Endodermal cell (in vitro differentiated cells): ENCODE results near the gene TEX14. TPM values are rescaled to one million over a fixed set of nuclear protein-coding genes. Genes with fewer than 3 reads are reported as not detected.
A peak's percentile ranks its signal among the peaks of the same experiment; 100 is the strongest.

ENCODE experiments used
- DNase-seq: peaks from one replicate; pipeline ENCODE4 v3.0.0-alpha.2; 2017
- H3K27ac ChIP-seq: 2 replicates; pipeline ENCODE4 v1.5.1; 2013; ENCODE audit warnings: mild to moderate bottlenecking, low read depth, low read length, moderate library complexity
- H3K27me3 ChIP-seq: 2 replicates; pipeline ENCODE4 v1.6.1; 2013; ENCODE audit warnings: mild to moderate bottlenecking, low read length, moderate library complexity; ENCODE audit not compliant: insufficient read depth, control insufficient read depth, poor library complexity, severe bottlenecking
- H3K36me3 ChIP-seq: 2 replicates; pipeline ENCODE4 v1.7.0; 2013; ENCODE audit warnings: mild to moderate bottlenecking, low read length, moderate library complexity; ENCODE audit not compliant: control insufficient read depth, insufficient read depth
- H3K4me1 ChIP-seq: one replicate; pipeline ENCODE4 v1.7.0; 2013; ENCODE audit warnings: low read length; ENCODE audit not compliant: control insufficient read depth, insufficient read depth
- H3K4me3 ChIP-seq: 2 replicates; pipeline ENCODE4 v1.5.1; 2013; ENCODE audit warnings: mild to moderate bottlenecking, low read length, moderate library complexity
- H3K9ac ChIP-seq: 2 replicates; pipeline ENCODE4 v1.6.1; 2013; ENCODE audit warnings: mild to moderate bottlenecking, low read length, moderate library complexity; ENCODE audit not compliant: poor library complexity, severe bottlenecking; ENCODE audit errors: extremely low read depth
- H3K9me3 ChIP-seq: 2 replicates; pipeline ENCODE4 v1.6.1; 2013; ENCODE audit warnings: mild to moderate bottlenecking, low read length, moderate library complexity; ENCODE audit not compliant: control insufficient read depth
- H3K27ac Mint-ChIP-seq: 2 replicates; pipeline ENCODE4 v1.8.0; 2020; ENCODE audit warnings: mixed read lengths
- H3K27me3 Mint-ChIP-seq: 2 replicates; pipeline ENCODE4 v1.8.0; 2021; ENCODE audit warnings: mild to moderate bottlenecking, mixed read lengths; ENCODE audit not compliant: insufficient read depth
- H3K36me3 Mint-ChIP-seq: 2 replicates; pipeline ENCODE4 v1.8.0; 2020; ENCODE audit warnings: low read depth, mixed read lengths
- H3K4me1 Mint-ChIP-seq: 2 replicates; pipeline ENCODE4 v1.8.0; 2020; ENCODE audit warnings: mixed read lengths
- H3K4me3 Mint-ChIP-seq: 2 replicates; pipeline ENCODE4 v1.8.0; 2020; ENCODE audit warnings: mild to moderate bottlenecking, moderate library complexity, mixed read lengths
- H3K9me3 Mint-ChIP-seq: 2 replicates; pipeline ENCODE4 v1.8.0; 2020; ENCODE audit warnings: mild to moderate bottlenecking, mixed read lengths
- CTCF ChIP-seq: fragments of 200-600 bp; sonication (generic); conservative IDR thresholded peaks from 2 replicates; pipeline ENCODE4 v1.5.0; 2021; ENCODE audit warnings: antibody characterized with exemption, mild to moderate bottlenecking
- WGBS, 2 experiments: methylation state at CpG; one replicate each; pipeline versions ENCODE4 v1.1.5 to v1.1.7; 2013; ENCODE audit warnings: missing lambda C conversion rate in 2 of 2, mixed read lengths in 1 of 2; ENCODE audit not compliant: insufficient coverage in 1 of 2, insufficient read length in 1 of 2; 5-methylcytosine and 5-hydroxymethylcytosine counted together
- total RNA-seq, 2 donors: library from RNA; stranded (reverse); fragmentation: NEBNext Ultra II Directional in 1 of 2; extraction: Animal tissue kit (Norgen Biotek cat#: 25700) in 1 of 2; gene quantifications; 2 replicates in 1 of 2; 3 replicates in 1 of 2; pipeline ENCODE4 v1.2.1, GENCODE V29; 2021

TEX14 gene
- total RNA-seq, 2 donors from 2014 or later = 0.09 to 0.18 TPM

GRCh38 chr17:58591455-58591854 is 100.4 kb downstream of the TEX14 start:
- H3K9me3 Mint-ChIP-seq = no peaks in the 10 kb centered on the region
- WGBS, 2 experiments = 95 to 100% methylated on average over 2 to 5 of the region's 6 CpGs
- DNase-seq = no peak
- no peaks in the 10 kb centered on the region for H3K9me3 ChIP-seq
- H3K9ac ChIP-seq = no peak overlapping the region
- H3K27ac ChIP-seq = no peak overlapping the region
- no peaks in the 10 kb centered on the region for H3K36me3 Mint-ChIP-seq
- no peaks in the 10 kb centered on the region for H3K4me1 ChIP-seq
- no peak overlapping the region for H3K4me3 Mint-ChIP-seq
- H3K36me3 ChIP-seq = no peaks in the 10 kb centered on the region
- H3K4me1 Mint-ChIP-seq = no peaks in the 10 kb centered on the region
- peak; percentile 63 for TF ChIP-seq CTCF
- no peaks in the 10 kb centered on the region for H3K27me3 Mint-ChIP-seq
- H3K4me3 ChIP-seq = no peak overlapping the region
- H3K27me3 ChIP-seq = no peaks in the 10 kb centered on the region
- no peak overlapping the region for H3K27ac Mint-ChIP-seq

- WGBS, 2 experiments = 86 to 100% methylated on average over 1 to 2 of the region's 2 CpGs
- H3K9me3 Mint-ChIP-seq = no peaks in the 10 kb centered on the region
- Histone ChIP-seq H3K9ac (no peak overlapping the region), H3K9me3 (no peaks in the 10 kb centered on the region), H3K36me3 (no peaks in the 10 kb centered on the region), H3K27ac (no peak overlapping the region), H3K4me1 (no peaks in the 10 kb centered on the region), H3K27me3 (no peaks in the 10 kb centered on the region), H3K4me3 (no peak overlapping the region)
- no peaks in the 10 kb centered on the region for H3K27me3 Mint-ChIP-seq
- no peaks in the 10 kb centered on the region for H3K36me3 Mint-ChIP-seq
- no peak overlapping the region for H3K27ac Mint-ChIP-seq
- H3K4me1 Mint-ChIP-seq = no peaks in the 10 kb centered on the region
- TF ChIP-seq CTCF = no peak
- DNase-seq = no peak
- H3K4me3 Mint-ChIP-seq = no peak overlapping the region
These were observed 101.5 kb downstream of the TEX14 start for GRCh38 chr17:58590377-58590776.

- no peaks in the 10 kb centered on the region for H3K36me3 ChIP-seq
- H3K27me3 Mint-ChIP-seq = peaks cover 3% of the 10 kb centered on the region
- peak; percentile 97 for DNase-seq
- H3K27ac Mint-ChIP-seq = no peak overlapping the region
- no peaks in the 10 kb centered on the region for H3K36me3 Mint-ChIP-seq
- WGBS, 2 experiments = 0 to 13% methylated on average over 2 of the region's 2 CpGs
- H3K4me3 Mint-ChIP-seq = no peak overlapping the region
- H3K9me3 Mint-ChIP-seq = no peaks in the 10 kb centered on the region
- H3K4me1 Mint-ChIP-seq = no peaks in the 10 kb centered on the region
- TF ChIP-seq CTCF = peak; percentile 90
- no peaks in the 10 kb centered on the region for H3K4me1 ChIP-seq
- H3K27ac ChIP-seq = no peak overlapping the region
- no peak overlapping the region for H3K9ac ChIP-seq
- no peaks in the 10 kb centered on the region for H3K9me3 ChIP-seq
- no peaks in the 10 kb centered on the region for H3K27me3 ChIP-seq
- H3K4me3 ChIP-seq = no peak overlapping the region
These were observed 104.1 kb downstream of the TEX14 start for GRCh38 chr17:58587713-58588117.
